Caco-2 (cell line): ENCODE measurements around the gene CEACAM19. TPM values are rescaled to one million over a fixed set of nuclear protein-coding genes. Genes with fewer than 3 reads are reported as not detected.

Experiments
- BruUV-seq: library from RNA; stranded (reverse); fragments of 400-500 nt; replicated peaks from 2 replicates; lab custom pipeline; 2021; lab: Mats Ljungman, UMichigan
- CTCF ChIA-PET: fragments of 300-600 bp; sonication (Branson Sonifier 250); formaldehyde crosslinking; loops from one replicate; lab custom pipeline; 2022; ENCODE audit warnings: antibody characterized with exemption; lab: Charles Lee
- POLR2A ChIA-PET: fragments of 300-600 bp; sonication (Branson Sonifier 250); formaldehyde crosslinking; loops from one replicate; lab custom pipeline; 2022; ENCODE audit warnings: antibody characterized with exemption; lab: Charles Lee
- DNase-seq, 2 experiments: peaks; one replicate each; pipeline versions ENCODE4 v3.0.0 to v3.0.0-alpha.2; 2020 to 2022
- H3K27me3 ChIP-seq: replicated peaks from 2 replicates; pipeline ENCODE4 v1.6.0; 2011; ENCODE audit warnings: low read length; ENCODE audit not compliant: control insufficient read depth, insufficient read depth
- H3K36me3 ChIP-seq: 2 replicates; pipeline ENCODE4 v1.5.1; 2011; ENCODE audit warnings: low read length; ENCODE audit not compliant: control insufficient read depth, insufficient read depth
- H3K4me1 ChIP-seq: fragments of 250-450 bp; sonication (Bioruptor Pico); 2 replicates; pipeline ENCODE4 v1.5.1; 2020; ENCODE audit warnings: mild to moderate bottlenecking
- H3K4me3 ChIP-seq: 2 replicates; pipeline ENCODE4 v1.5.1; 2011; ENCODE audit warnings: low read depth, mild to moderate bottlenecking, control low read depth, low read length
- H3K9me3 ChIP-seq: fragments of 250-450 bp; sonication (Bioruptor Pico); 2 replicates; pipeline ENCODE4 v1.5.1; 2020; ENCODE audit warnings: mild to moderate bottlenecking, moderate library complexity
- H3K27ac Mint-ChIP-seq: one replicate; pipeline ENCODE4 v1.8.0; 2022; ENCODE audit warnings: mixed read lengths; ENCODE audit not compliant: unreplicated experiment
- H3K27me3 Mint-ChIP-seq: one replicate; pipeline ENCODE4 v1.8.0; 2022; ENCODE audit warnings: mixed read lengths; ENCODE audit not compliant: insufficient read depth, unreplicated experiment
- H3K36me3 Mint-ChIP-seq: one replicate; pipeline ENCODE4 v1.8.0; 2022; ENCODE audit warnings: mild to moderate bottlenecking, mixed read lengths; ENCODE audit not compliant: insufficient read depth, unreplicated experiment
- H3K4me1 Mint-ChIP-seq: one replicate; pipeline ENCODE4 v1.8.0; 2022; ENCODE audit warnings: low read depth, mixed read lengths; ENCODE audit not compliant: unreplicated experiment
- H3K4me3 Mint-ChIP-seq: one replicate; pipeline ENCODE4 v1.8.0; 2022; ENCODE audit warnings: mild to moderate bottlenecking, moderate library complexity, mixed read lengths; ENCODE audit not compliant: unreplicated experiment
- H3K9me3 Mint-ChIP-seq: one replicate; pipeline ENCODE4 v1.8.0; 2022; ENCODE audit warnings: mixed read lengths; ENCODE audit not compliant: unreplicated experiment
- CTCF ChIP-seq, 2 experiments: fragments of 200-600 bp in 1 of 2; IDR thresholded peaks; 1 replicate in 1 of 2; 2 replicates in 1 of 2; pipeline versions ENCODE4 v1.5.1 to v1.8.0; 2011 to 2022; ENCODE audit warnings: antibody characterized with exemption in 1 of 2, control low read depth in 1 of 2, inconsistent platforms in 1 of 2, low read depth in 1 of 2, low read length in 1 of 2, mild to moderate bottlenecking in 1 of 2, moderate library complexity in 1 of 2; ENCODE audit not compliant: insufficient read depth in 1 of 2, severe bottlenecking in 1 of 2, unreplicated experiment in 1 of 2
- intact Hi-C: fragments of 100-400 bp; cut with micrococcal nuclease; formaldehyde crosslinking; loops from one replicate; pipeline ENCODE4 v1.10.0; 2022; ENCODE audit not compliant: unreplicated experiment
- total RNA-seq: library from RNA; stranded (reverse); gene quantifications from 2 replicates; pipeline ENCODE4 v1.2.3, GENCODE V29; 2022

The CEACAM19 gene
- total RNA-seq, 1 experiment from 2014 or later: 2.9 TPM

GRCh38 chr19:44697670-44698034 is 26.4 kb downstream of the CEACAM19 start:
- H3K9me3 Mint-ChIP-seq: peaks cover 8% of the 10 kb centered on the region
- no peaks in the 10 kb centered on the region for H3K27me3 Mint-ChIP-seq
- peak overlapping the region; percentile 57 for H3K27ac Mint-ChIP-seq
- H3K4me1 ChIP-seq: peaks cover 42% of the 10 kb centered on the region
- H3K36me3 ChIP-seq: no peaks in the 10 kb centered on the region
- H3K4me3 Mint-ChIP-seq: no peak overlapping the region
- BruUV-seq: no TSS peak
- no peak for DNase-seq
- peaks cover 40% of the 10 kb centered on the region for H3K4me1 Mint-ChIP-seq
- intact Hi-C loops: loop anchor here (10.0 kb wide), 1 partner anchor 147 kb away; the partner anchor contains the start of gene NECTIN2
- POLR2A ChIA-PET: no interaction called here
- H3K27me3 ChIP-seq: no peaks in the 10 kb centered on the region
- H3K4me3 ChIP-seq: no peak overlapping the region
- TF ChIP-seq CTCF (IDR thresholded peaks at IDR 0.05; ENCODE audit: insufficient read depth in 1 of 2, low read depth in 1 of 2, low read length in 1 of 2, severe bottlenecking in 1 of 2, unreplicated experiment in 1 of 2): no peak
- CTCF ChIA-PET: no interaction called here
- peaks cover 20% of the 10 kb centered on the region for H3K36me3 Mint-ChIP-seq
- H3K9me3 ChIP-seq: peaks cover 4% of the 10 kb centered on the region; the same call in 1 of the 2 replicates

- no peak for TF ChIP-seq CTCF (IDR thresholded peaks at IDR 0.05; ENCODE audit: insufficient read depth in 1 of 2, low read depth in 1 of 2, low read length in 1 of 2, severe bottlenecking in 1 of 2, unreplicated experiment in 1 of 2)
Observed at GRCh38 chr19:44698492-44699201, 27.4 kb downstream of the CEACAM19 start, which contains the start of gene CEACAM16. Gene CEACAM16 (plus strand): TSS chr19:44699151. CDS start chr19:44701457, 2,306 bp downstream.

GRCh38 chr19:44700547-44700946 is 29.3 kb downstream of the CEACAM19 start:
- ChIA-PET CTCF (no interaction called here), POLR2A (no interaction called here)
- Histone ChIP-seq H3K36me3 (no peaks in the 10 kb centered on the region), H3K4me3 (no peak overlapping the region), H3K4me1 (peaks cover 18% of the 10 kb centered on the region), H3K9me3 (no peaks in the 10 kb centered on the region), H3K27me3 (no peaks in the 10 kb centered on the region)
- BruUV-seq: no TSS peak
- H3K9me3 Mint-ChIP-seq: peaks cover 6% of the 10 kb centered on the region
- intact Hi-C loops: no loop called here
- no peak overlapping the region for H3K27ac Mint-ChIP-seq
- no peaks in the 10 kb centered on the region for H3K27me3 Mint-ChIP-seq
- no peak for TF ChIP-seq CTCF (IDR thresholded peaks at IDR 0.05; ENCODE audit: insufficient read depth in 1 of 2, low read depth in 1 of 2, low read length in 1 of 2, severe bottlenecking in 1 of 2, unreplicated experiment in 1 of 2)
- H3K4me3 Mint-ChIP-seq: no peak overlapping the region
- peaks cover 30% of the 10 kb centered on the region for H3K4me1 Mint-ChIP-seq
- H3K36me3 Mint-ChIP-seq: peaks cover 7% of the 10 kb centered on the region
- no peak for DNase-seq

More at GRCh38 chr19:44698492-44699201, 27.4 kb downstream of the CEACAM19 start, which contains the start of gene CEACAM16:
- peaks cover 40% of the 10 kb centered on the region for H3K4me1 Mint-ChIP-seq
- Histone ChIP-seq H3K27me3 (no peaks in the 10 kb centered on the region), H3K4me3 (no peak within 1 kb of the TSS), H3K4me1 (peaks cover 37% of the 10 kb centered on the region), H3K9me3 (peaks cover 4% of the 10 kb centered on the region; the same call in 1 of the 2 replicates), H3K36me3 (no peaks in the 10 kb centered on the region)
- H3K36me3 Mint-ChIP-seq: peaks cover 20% of the 10 kb centered on the region
- ChIA-PET CTCF (interaction anchor here (0.6 kb wide), 1 partner anchor 37 kb away, joined by 3 read pairs; no protein-coding TSS in a partner anchor), POLR2A (no interaction called here)
- H3K4me3 Mint-ChIP-seq: no peak within 1 kb of the TSS
- peak within 1 kb of the TSS; percentile 57 for H3K27ac Mint-ChIP-seq
- no TSS peak for BruUV-seq
- no peak for DNase-seq
- H3K9me3 Mint-ChIP-seq: peaks cover 8% of the 10 kb centered on the region
- intact Hi-C loops: loop anchor here (10.0 kb wide), 1 partner anchor 146 kb away; the partner anchor contains the start of gene NECTIN2
- H3K27me3 Mint-ChIP-seq: no peaks in the 10 kb centered on the region
